Osteoblast (primary cell): ENCODE results near the gene PPARD. TPM values are rescaled to one million over a fixed set of nuclear protein-coding genes. Genes with fewer than 3 reads are reported as not detected.
A peak's percentile ranks its signal among the peaks of the same experiment; 100 is the strongest.

Experiments used
- DNase-seq: peaks from one replicate; pipeline ENCODE4 v3.0.0; 2011; ENCODE audit warnings: low spot score, mixed read lengths; ENCODE audit not compliant: insufficient read length; ENCODE audit errors: missing footprints
- H2AFZ ChIP-seq: 2 replicates; pipeline ENCODE4 v1.6.0; 2011; ENCODE audit warnings: mild to moderate bottlenecking, low read length
- H3K27ac ChIP-seq: 2 replicates; pipeline ENCODE4 v1.5.1; 2011; ENCODE audit warnings: mild to moderate bottlenecking, low read depth, low read length, moderate library complexity
- H3K27me3 ChIP-seq: 2 replicates; pipeline ENCODE4 v1.6.0; 2012; ENCODE audit warnings: mild to moderate bottlenecking, control low read depth, inconsistent platforms, low read length, moderate library complexity; ENCODE audit not compliant: insufficient read depth
- H3K36me3 ChIP-seq: 2 replicates; pipeline ENCODE4 v1.5.1; 2011; ENCODE audit warnings: mild to moderate bottlenecking, low read length, control low read depth, moderate library complexity; ENCODE audit not compliant: insufficient read depth
- H3K4me1 ChIP-seq: 2 replicates; pipeline ENCODE4 v1.5.1; 2011; ENCODE audit warnings: mild to moderate bottlenecking, low read length, control low read depth, moderate library complexity; ENCODE audit not compliant: insufficient read depth
- H3K4me2 ChIP-seq: 2 replicates; pipeline ENCODE4 v1.6.0; 2011; ENCODE audit warnings: mild to moderate bottlenecking, low read length; ENCODE audit not compliant: insufficient read depth
- H3K4me3 ChIP-seq: fragments of 200-600 bp; sonication (generic); 3 replicates; pipeline ENCODE4 v1.5.1; 2012; ENCODE audit warnings: mild to moderate bottlenecking, low read length, inconsistent platforms; ENCODE audit not compliant: insufficient read depth
- H3K79me2 ChIP-seq: 2 replicates; pipeline ENCODE4 v1.6.0; 2012; ENCODE audit warnings: mild to moderate bottlenecking, low read length, control low read depth, inconsistent platforms; ENCODE audit not compliant: insufficient read depth
- H3K9me3 ChIP-seq: 2 replicates; pipeline ENCODE4 v1.5.1; 2011; ENCODE audit warnings: low read depth, low read length, control low read depth
- H4K20me1 ChIP-seq: 2 replicates; pipeline ENCODE4 v1.6.0; 2012; ENCODE audit warnings: mild to moderate bottlenecking, low read length, control low read depth; ENCODE audit not compliant: insufficient read depth
- total RNA-seq: library from RNA; depleted of rRNA; stranded (reverse); fragments of >200 nt; gene quantifications from 2 replicates; pipeline ENCODE4 v1.2.3, GENCODE V29; 2012
- TF ChIP-seq, protein P1 (sequence below): IDR thresholded peaks from 2 replicates; pipeline ENCODE4 v1.5.1; 2011; ENCODE audit warnings: mild to moderate bottlenecking, low read depth, low read length, moderate library complexity; ENCODE audit errors: extremely low read depth

PPARD gene
- total RNA-seq, 1 donor = 12.3 TPM

GRCh38 chr6:35365594-35366203, 23.3 kb downstream of the PPARD start:
- Histone ChIP-seq H3K4me3 (no peak overlapping the region), H3K27ac (peak overlapping the region; percentile 29), H3K9me3 (no peaks in the 10 kb centered on the region), H3K79me2 (peaks cover 69% of the 10 kb centered on the region), H3K36me3 (peaks cover 11% of the 10 kb centered on the region), H3K4me1 (peaks cover 58% of the 10 kb centered on the region), H3K4me2 (no peak overlapping the region), H2AFZ (no peak overlapping the region), H4K20me1 (no peaks in the 10 kb centered on the region), H3K27me3 (no peaks in the 10 kb centered on the region)
- TF ChIP-seq, protein P1, sequence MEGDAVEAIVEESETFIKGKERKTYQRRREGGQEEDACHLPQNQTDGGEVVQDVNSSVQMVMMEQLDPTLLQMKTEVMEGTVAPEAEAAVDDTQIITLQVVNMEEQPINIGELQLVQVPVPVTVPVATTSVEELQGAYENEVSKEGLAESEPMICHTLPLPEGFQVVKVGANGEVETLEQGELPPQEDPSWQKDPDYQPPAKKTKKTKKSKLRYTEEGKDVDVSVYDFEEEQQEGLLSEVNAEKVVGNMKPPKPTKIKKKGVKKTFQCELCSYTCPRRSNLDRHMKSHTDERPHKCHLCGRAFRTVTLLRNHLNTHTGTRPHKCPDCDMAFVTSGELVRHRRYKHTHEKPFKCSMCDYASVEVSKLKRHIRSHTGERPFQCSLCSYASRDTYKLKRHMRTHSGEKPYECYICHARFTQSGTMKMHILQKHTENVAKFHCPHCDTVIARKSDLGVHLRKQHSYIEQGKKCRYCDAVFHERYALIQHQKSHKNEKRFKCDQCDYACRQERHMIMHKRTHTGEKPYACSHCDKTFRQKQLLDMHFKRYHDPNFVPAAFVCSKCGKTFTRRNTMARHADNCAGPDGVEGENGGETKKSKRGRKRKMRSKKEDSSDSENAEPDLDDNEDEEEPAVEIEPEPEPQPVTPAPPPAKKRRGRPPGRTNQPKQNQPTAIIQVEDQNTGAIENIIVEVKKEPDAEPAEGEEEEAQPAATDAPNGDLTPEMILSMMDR = no peak
- no peak for DNase-seq

DNA sequence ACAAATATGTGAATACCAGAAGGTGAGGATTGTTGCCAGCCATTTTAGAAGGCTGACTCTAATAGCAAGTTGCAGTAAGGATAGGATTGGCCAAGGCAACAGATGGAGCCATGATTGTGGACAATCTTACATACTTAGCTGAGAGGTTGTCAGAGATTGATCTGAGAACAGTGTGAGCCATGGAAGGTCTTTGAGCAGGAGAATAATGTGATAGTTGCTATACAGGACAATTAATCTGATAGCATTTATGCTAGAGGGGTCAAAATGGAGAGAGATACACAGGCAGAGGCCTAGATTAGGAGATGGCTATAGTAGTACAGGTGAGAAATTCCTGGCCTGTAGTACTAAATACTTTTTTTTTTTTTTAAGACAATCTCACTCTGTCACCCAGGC, 23.8 kb downstream of the PPARD start:
- Histone ChIP-seq H3K79me2 (peaks cover 67% of the 10 kb centered on the region), H2AFZ (no peak overlapping the region), H3K27me3 (no peaks in the 10 kb centered on the region), H3K4me1 (peaks cover 59% of the 10 kb centered on the region), H3K27ac (peak overlapping the region; percentile 29), H3K4me2 (no peak overlapping the region), H4K20me1 (no peaks in the 10 kb centered on the region), H3K4me3 (no peak overlapping the region), H3K9me3 (no peaks in the 10 kb centered on the region), H3K36me3 (peaks cover 11% of the 10 kb centered on the region)
- no peak for DNase-seq
- TF ChIP-seq, protein P1 = no peak

- peaks cover 68% of the 10 kb centered on the region for H3K79me2 ChIP-seq
- peaks cover 67% of the 10 kb centered on the region for H3K4me1 ChIP-seq
Observed at GRCh38 chr6:35367646-35368037, 25.3 kb downstream of the PPARD start.

DNA sequence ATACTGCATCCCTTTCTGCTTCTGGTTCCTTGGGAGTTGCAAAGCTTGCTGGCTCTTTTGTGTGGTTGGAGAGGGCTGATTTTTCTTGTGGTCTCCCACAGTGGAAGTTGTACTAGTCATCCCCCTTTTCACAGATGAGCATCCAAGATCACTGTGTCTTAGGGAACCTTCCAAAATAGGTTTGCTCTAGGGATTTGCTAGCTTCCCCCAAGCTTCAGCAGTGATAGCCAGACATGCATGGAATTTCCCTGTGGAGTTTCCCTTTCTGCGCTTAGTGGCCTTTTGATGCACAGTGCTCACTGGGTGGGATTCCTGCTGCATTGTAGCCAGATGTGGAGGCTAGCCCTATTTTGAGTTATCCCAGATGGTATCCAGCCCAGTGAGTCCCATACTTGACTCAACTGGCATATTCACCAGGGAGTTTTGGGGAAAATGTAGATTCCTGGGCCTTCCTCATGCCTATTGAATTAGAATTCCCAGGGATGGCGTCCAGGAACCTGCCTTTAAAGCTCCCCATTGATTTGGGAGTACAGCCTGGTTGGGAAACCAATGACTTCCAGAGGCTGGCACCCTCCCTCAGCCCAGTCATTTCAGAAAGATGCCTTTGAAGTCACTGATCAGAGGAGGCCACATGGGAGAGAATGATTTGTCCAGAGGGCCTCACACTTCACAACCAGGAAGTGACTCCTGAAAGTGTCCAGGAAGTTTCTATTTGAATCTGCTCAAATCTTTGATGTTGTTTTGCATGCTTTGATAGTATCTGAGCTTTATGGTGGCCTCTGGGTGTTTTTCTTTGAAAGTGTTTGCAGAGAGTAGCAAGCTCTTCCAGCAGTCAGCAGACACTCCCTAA, 25.9 kb downstream of the PPARD start:
- Histone ChIP-seq H3K27ac (peak overlapping the region; percentile 98), H3K36me3 (peaks cover 18% of the 10 kb centered on the region), H2AFZ (no peak overlapping the region), H4K20me1 (no peaks in the 10 kb centered on the region), H3K4me1 (peaks cover 61% of the 10 kb centered on the region), H3K79me2 (peaks cover 68% of the 10 kb centered on the region), H3K4me3 (no peak overlapping the region), H3K9me3 (no peaks in the 10 kb centered on the region), H3K4me2 (peak overlapping the region; percentile 29), H3K27me3 (no peaks in the 10 kb centered on the region)
- no peak for DNase-seq
- TF ChIP-seq, protein P1 = no peak

More at GRCh38 chr6:35367646-35368037, 25.3 kb downstream of the PPARD start:
- Histone ChIP-seq H4K20me1 (no peaks in the 10 kb centered on the region), H3K4me3 (no peak overlapping the region), H3K9me3 (no peaks in the 10 kb centered on the region), H3K27me3 (no peaks in the 10 kb centered on the region), H3K27ac (peak overlapping the region; percentile 98), H3K36me3 (peaks cover 13% of the 10 kb centered on the region), H3K4me2 (peak overlapping the region; percentile 15), H2AFZ (no peak overlapping the region)
- TF ChIP-seq, protein P1 = no peak
- DNase-seq = peak; percentile 26
